ENCODE results near the gene SLC6A1. TPM values are rescaled to one million over a fixed set of nuclear protein-coding genes. Genes with fewer than 3 reads are reported as not detected.

SLC6A1 gene
- total RNA-seq, 2 donors from 2014 or later = 1.1 to 1.2 TPM

DNA sequence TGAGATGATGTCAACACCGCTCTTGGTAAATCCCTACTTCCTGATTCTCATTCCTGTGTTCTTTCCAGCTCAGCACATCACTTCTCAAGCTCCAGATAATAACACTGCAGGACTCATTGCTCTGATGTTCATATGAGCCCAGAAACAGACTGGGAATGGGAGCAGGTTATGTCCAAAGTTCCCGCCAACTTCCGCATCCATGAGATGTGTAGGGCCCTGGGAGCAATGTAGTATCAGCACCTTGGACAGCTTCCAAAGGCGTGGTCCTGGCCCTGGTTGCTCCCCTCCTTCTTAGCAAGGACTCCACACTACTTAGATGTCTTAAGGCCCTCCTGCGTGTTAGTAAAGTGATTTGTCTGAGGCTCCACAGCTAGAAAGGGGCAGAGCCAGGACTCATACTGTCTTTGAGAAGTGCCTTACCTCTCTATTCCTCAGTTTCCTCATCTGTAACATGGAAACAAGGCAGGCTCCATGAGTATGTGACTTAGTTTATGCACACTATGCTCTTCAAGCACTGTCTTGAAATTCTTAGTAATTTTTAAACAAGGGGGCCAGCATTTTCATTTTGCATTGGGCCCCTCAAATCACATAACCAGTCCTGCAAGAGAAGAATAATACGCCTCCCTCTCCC lies 27.9 kb upstream of the SLC6A1 start:
- DNase-seq = no peak
- peak in 1 of 2 donors; percentile 24 for ATAC-seq
- intact Hi-C loops (cut with DNase I) = no loop called here

DNA sequence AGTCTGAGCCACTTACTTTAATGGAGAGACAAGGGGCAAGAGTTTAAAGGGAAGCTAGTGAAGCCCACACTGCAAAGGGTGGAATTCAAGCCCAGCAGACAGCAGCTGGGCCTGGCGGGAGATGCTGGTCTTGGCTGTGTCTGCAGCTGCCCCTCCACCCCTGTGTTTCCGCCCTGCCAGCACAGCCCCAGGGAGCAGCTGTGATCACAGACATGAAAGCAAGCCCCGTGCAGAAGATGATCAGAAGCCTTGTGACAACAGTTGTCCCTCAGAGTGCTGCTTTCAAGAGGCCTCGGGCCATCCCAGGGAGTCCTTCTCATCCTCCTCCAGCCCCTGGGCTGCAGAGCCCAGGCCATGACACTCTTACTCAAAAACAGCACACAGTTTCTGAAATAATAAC lies 24.1 kb upstream of the SLC6A1 start:
- intact Hi-C loops (cut with DNase I) = no loop called here
- ATAC-seq = peak in 1 of 2 donors; percentile 25
- DNase-seq = no peak

DNA sequence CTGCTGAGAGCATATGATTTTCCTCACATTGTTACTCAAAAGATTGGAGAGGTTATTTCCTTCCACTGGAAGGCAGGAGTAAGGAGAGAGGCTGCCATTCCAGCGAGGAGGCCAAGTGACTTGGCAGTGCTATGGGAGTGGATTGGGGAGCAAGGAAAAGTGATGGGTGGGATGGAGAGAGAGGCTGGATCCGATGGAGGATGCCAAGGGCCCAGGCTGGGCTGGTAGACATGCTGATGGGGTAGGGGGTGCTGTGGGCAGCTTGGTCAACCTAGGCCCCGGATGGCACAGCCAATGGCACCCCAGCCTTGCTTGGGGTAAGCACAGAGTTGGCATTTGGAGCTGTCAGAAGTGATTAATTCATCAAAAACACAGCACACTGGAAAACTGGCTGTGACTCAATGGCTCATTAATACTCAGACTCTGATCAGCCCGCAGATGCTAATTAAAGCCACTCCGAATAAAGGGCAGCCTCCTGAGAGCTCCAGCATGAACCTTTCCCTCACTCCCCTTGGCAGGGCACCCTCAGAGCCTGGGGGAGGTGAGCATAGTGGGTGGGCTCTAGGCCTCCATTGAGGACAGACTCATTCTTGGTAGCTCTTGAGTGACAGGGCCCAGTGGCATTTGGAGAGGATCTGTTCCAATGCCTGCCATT lies 22.1 kb upstream of the SLC6A1 start:
- DNase-seq (no peak), ATAC-seq (no peak)
- intact Hi-C loops (cut with DNase I) = no loop called here

DNA sequence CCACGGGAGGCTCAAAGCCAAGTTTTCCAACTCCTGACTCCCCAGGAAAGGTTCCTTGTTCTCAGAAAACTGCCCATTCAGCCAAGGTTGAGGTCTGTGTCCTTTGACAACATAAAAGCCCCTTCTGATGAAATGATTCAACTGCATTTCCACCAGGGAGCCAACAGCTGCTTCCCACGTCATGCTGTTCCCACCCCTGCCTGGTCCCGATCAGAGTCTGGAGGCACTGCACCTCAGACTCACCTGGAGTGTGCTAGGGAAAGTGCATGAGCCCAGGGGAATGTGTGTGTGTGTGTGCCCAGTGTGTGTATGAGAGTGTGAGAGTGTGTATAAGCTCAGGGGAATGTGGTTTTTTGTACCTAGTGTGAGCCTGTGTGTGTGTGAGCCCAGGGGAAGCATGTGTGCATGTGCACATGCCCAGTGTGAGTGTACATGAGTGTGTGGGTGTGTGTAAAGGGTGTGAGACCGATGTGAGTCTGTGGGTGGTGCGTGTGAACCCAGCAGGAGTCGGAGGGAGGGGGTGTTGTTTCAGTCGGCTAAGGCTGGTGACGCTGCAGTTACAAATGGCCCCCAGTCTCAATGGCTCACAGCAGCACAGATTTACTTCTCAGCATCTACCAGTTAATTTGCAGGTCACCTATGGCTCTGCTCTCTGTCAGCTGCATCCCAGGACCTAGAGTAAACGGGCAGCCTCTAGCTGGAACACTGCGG lies 20.3 kb upstream of the SLC6A1 start:
- ATAC-seq (no peak), DNase-seq (no peak)
- intact Hi-C loops (cut with DNase I) = no loop called here

DNA sequence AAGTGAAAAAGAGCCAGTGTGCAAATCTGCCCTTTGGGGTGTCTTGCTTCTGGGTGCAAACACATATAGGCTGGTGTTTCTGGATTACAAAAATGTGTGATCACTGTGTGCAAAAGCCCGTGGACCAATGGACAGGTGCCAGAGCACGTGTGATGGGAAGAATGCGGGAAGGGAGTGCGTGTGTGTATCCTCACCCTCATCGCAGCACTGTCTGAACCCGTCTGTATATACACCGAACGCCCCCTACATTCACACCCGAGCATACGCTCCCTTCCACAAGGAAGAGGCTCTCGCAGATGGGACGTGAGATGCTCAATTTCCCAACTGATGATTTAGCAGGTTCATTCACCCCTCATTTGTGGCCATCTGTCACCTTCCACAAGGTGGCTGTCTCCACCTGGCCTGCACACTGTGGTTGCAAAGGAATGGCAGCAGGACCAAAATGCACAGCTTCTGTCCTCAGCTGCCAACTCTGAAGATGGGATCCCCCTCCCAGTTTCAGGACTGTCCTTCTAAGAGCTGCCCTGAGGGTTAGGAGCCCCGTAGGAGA lies 19.4 kb upstream of the SLC6A1 start:
- ATAC-seq = no peak
- intact Hi-C loops (cut with DNase I) = no loop called here
- no peak for DNase-seq

DNA sequence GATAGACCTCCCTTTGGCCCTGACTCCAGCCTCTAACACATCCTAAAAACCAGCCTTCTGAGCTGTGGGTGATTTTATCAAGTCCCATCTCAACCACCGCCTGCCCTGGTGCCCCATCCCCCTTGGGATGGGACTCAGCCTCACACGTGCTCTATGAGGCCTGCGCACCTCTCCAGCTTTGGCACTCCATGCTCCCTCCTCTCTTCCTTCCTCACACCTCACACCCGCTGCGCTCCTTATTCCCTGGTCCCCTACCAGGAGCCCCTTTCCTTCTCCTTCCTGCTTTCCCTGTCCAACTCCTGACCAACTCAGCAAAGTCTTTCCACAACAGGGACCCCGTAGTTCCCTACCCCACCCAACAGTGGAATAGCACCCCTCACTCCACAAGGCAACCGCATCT lies 18.4 kb upstream of the SLC6A1 start:
- DNase-seq = no peak
- intact Hi-C loops (cut with DNase I) = no loop called here
- no peak for ATAC-seq

DNA sequence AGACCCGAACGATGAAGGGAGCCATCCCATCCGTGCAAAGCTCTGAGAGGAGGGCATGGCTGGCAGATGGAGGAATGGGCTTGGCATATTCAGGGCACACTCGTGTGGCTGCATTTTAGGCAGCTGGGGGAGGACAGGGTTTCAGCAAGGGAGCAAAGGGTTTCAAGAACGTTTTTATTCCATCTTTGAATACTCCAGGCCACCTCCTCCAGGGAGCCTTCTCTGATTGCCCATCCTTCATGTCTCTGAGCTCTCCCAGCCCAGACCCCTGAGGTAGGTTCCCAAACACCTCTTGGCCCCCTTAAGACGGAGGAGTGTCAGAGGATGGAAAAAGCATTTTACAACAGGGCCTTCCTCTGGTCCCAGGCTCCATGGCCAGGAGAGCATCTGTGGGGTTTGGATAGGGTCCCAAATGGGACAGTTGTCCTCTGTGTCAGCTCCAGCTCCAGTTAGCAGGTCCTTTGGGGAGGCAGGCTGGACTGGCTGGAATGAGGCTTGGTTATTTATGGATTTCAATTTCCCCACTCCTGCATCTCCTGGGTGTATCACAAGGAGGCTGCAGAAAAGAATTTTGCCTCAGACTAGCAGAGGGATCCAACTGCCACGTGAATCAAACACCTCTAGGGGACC lies 17.7 kb upstream of the SLC6A1 start:
- DNase-seq = no peak
- no peak for ATAC-seq
- intact Hi-C loops (cut with DNase I) = no loop called here

DNA sequence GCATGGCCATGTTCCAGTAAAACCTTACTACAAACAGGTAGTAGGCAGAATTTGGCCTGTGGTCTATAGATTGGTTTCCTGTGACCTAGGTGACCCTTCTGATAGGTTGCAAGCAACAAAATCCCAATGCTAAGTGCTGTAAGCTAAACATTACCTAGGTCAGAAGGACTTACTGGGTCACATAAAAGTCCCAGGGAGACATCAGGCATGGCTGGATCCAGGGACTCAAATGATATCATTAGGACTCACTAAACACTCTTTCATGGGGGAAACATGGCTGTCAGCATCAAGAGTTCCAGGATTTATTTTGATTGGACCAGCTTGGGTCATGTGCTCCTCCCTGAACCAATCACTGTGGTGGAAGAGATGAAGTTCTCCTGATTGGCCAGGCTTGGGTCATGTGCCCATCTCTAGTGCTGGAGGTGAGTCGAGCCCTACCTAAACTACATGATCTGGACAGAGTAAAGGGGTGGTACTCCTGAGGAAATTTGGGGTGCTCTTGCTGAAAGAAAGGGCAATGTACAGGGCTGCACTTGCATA lies 16.8 kb upstream of the SLC6A1 start:
- ATAC-seq (no peak), DNase-seq (no peak)
- intact Hi-C loops (cut with DNase I) = no loop called here

DNA sequence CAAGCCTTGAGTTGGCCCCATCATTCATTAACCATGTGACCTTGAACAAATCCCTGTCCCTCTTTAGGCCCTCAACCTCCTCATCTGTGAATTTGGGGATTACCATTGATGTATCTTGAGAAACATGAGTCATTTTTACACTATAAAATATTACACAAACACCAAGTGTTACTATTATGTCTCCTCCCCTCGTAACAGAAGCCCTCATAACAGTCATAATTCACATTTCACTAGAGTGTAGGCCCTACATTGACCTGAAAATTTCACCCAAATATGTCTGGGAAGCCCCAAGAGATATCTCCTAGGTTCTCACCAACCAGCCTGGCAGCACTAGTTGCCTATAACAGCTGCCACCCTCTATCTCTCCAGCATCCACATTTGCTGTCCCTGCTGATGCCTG lies 15.8 kb upstream of the SLC6A1 start:
- no peak for DNase-seq
- intact Hi-C loops (cut with DNase I) = no loop called here
- ATAC-seq = no peak

DNA sequence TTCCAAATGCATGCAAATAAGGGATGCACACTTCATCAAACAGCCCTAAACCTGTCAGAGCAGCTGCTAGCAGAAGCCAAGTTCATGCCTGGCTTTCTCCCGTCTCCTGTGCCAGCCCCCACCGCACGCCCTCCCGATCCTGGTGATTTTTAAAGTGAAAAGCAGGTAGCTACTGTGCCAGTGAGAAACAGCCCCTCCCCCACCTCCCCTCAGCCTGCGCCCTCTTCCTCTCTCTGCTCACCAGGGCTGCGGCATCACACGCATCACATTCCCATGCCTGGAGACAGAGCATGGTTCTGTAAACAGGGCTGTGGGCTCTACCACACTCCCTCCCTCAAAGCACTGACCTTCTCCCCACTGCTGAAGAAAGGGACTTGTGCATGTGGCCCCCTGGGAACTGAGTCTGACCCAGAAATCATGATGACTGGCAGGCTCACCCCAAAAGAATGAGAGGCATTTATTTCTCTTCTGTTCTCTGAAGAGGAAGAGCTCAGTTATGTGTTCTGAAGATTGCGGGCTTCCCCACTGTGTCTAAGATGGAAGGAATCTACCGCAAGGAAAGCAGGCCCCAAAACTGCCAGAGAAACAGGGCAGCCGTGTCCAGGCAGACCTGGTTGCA lies 14.5 kb upstream of the SLC6A1 start:
- peak in 1 of 2 donors; percentile 28 for ATAC-seq
- intact Hi-C loops (cut with DNase I) = no loop called here
- DNase-seq = no peak

DNA sequence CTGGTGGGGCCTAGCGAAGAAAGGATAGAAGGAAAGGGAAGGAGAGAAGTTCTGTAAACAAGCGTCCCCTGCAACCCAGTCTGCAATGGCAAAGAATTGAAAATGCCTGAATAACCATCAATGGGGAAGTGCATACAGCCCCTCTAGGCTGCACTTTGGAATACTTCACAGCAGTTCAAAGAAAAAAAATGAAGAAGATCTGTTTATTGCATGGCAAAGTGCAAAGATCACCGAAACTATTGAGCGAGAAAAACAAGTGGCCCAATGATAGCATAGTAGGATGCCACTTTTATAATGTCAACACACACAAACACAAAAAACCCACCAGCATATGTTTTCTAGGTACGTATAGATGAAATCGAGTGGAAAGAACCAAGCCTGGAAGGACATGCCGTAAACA lies 13.6 kb upstream of the SLC6A1 start:
- intact Hi-C loops (cut with DNase I) = no loop called here
- no peak for ATAC-seq
- no peak for DNase-seq

DNA sequence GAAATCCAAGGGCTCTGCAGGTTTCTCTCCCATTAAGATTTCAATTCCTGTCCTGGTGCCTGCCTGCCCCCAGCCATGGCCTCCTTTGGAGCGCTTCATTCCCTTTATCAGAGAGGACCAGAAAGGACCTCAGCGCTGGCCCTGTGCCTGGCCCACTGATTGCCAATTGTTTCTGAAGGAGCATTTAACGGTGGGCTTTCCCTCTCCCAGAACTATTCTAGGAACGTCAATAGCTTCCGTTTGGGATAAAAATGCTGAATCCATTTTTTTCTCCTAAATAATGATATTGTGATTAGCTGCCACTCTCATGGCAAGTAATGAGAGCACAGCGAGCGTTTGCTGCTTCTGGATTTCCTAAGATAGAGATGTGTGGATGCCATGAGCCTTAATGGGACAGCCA lies 12.2 kb upstream of the SLC6A1 start:
- no peak for ATAC-seq
- intact Hi-C loops (cut with DNase I) = loop anchor here in 1 of 2 donors (5.0 kb wide), 1 partner anchor 33 kb away; no protein-coding TSS in a partner anchor
- DNase-seq = no peak

DNA sequence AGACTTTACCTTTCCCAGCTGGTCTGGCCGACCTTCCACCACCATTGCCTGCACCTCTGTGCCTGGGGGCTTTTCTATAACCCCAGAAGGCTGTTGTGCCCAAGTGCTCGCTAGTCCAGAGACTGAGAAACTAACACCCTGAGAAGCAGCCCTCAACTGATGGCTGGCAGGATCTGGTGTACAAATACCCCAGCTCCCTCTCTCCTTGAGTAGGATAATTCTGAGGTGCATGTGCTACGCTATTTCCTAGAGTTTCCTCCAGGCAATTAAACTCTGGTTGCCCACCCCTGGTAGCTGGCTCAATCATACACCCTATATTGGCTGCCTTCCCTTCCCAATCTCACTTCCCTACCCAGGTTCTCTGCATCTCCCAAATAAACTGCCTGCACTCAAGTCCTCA lies 11.5 kb upstream of the SLC6A1 start:
- ATAC-seq (no peak), DNase-seq (no peak)
- intact Hi-C loops (cut with DNase I) = loop anchor here in 1 of 2 donors (5.0 kb wide), 1 partner anchor 34 kb away; no protein-coding TSS in a partner anchor

DNA sequence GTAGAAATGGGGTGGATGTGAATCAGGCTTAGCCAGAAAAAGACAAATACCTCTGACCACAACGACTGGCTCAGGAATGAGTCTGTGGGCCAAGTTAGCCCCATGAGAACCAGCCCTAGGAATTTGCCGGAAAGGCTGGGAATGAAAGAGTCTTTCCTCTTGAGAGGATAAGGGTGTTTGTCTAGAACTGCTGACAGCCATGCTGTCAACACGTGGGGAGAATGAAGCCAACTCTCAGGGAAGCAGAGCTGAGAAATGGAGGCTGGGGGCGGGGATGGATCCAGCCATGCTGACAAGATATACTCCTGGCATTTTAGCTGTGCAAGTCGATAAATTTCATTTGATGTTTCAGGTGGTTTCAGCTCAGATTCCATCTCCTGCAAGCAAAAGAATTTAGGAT lies 10.6 kb upstream of the SLC6A1 start:
- peak; percentile 47 to 69 for ATAC-seq
- no peak for DNase-seq
- intact Hi-C loops (cut with DNase I) = loop anchor here in 1 of 2 donors (5.0 kb wide), 1 partner anchor 35 kb away; no protein-coding TSS in a partner anchor

DNA sequence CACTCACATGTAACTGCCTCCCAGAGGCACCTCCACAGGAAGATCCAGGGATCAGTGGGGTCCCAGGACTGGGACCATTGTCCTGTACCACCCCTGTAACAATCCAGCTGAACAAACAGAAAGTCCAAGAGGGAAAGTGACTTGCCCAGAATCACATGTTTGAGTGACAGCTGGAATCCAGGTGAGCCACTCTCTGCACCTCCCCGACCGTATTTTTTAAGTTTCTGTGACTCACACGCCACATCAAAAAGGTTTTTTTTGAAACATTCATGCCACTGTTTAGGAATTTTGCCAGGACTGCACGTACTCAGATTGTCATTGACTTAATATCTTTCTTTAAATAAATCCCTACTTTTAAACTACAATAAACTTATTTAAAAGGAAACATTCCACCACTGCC lies 9.8 kb upstream of the SLC6A1 start:
- intact Hi-C loops (cut with DNase I) = loop anchor here in 1 of 2 donors (5.0 kb wide), 1 partner anchor 35 kb away; no protein-coding TSS in a partner anchor
- ATAC-seq = no peak
- DNase-seq = no peak

DNA sequence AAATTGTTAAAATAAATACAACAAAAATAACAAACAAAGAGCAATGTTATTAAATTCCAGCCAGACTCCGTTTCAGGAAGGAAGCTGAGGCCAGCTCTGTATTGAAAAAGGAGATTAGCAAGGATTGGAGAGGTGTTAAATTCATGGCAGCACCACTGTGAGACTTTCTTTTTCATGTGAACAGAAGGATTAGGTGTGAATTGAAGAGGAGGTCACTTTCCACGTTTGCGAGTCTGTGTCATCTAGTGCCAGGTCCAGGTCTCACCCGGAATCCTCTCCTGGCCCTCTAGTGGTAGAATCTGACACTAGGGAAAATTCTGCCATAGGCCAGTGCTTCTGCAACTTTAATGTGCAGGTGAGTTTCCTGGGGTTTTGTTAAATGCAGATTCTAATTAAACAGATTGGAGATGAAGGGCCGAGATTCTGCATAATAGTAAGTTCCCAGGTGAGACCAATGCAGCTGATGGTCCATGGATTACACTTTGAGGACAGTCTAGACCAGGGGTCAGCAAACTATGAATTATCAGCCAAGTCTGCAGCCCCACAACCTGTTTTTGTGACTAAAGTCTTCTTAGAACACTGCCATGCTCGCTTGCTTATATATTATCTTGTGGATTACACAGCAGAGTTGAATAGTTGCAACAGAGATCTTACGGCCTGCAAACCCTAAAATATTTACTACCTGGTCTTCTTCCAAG lies 9.2 kb upstream of the SLC6A1 start:
- ATAC-seq (peak; percentile 41 to 63), DNase-seq (no peak)
- intact Hi-C loops (cut with DNase I) = loop anchor here in 1 of 2 donors (5.0 kb wide), 1 partner anchor 36 kb away; no protein-coding TSS in a partner anchor

DNA sequence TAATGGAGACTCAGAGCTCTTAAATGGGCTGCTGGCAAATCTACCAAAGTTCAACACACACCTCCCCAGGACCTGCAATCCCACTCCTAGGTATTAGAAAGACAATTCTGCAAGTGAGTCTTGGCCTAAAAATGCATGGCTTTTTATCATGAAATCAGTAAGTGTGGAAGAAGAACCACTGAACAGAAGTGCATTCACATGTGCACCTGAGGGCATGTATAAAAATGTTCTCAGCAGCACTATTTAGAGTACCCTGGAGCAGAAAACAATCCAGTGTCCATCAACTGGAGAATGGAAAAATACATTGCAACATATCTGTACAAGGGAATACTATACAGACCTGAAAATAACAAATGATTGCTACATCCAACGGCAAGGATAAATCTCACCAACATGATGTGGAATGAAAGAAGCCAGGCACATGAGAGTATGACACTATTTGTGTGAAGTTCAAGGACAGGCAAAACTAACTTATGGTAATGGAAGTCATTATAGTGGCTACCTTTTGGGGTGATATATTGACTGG lies 8.1 kb upstream of the SLC6A1 start:
- DNase-seq (no peak), ATAC-seq (no peak)
- intact Hi-C loops (cut with DNase I) = loop anchor here in 1 of 2 donors (5.0 kb wide), 1 partner anchor 37 kb away; no protein-coding TSS in a partner anchor

DNA sequence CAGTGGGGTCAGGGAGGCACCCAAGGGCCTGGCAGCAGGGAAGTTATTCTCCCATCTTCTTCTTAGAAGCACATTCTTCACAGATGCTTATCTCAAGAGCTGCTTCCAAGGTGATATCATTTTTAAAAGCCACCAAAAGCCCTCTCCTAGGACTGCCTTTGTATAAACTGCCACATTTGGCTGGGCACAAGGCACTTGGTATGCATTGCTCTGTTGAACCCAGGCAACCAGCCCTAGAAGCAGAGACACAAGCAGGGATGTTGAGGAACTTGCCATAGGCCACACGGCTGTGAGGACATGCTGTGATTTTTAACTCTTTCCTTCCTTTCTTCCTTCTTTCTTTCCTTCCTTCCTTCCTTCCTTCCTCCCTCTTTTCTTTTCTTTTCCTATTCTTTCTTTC lies 7.4 kb upstream of the SLC6A1 start:
- no peak for ATAC-seq
- intact Hi-C loops (cut with DNase I) = no loop called here
- DNase-seq = no peak
